ENCODE results near the gene CXCL1.

CXCL1 gene

GRCh38 chr4:73848183-73848777, 20.9 kb upstream of the CXCL1 start:
- no peak for TF ChIP-seq CTCF (IDR thresholded peaks at IDR 0.05; ENCODE audit: extremely low read depth, insufficient read depth, missing control alignments)
- in situ Hi-C loops (cut with MboI; ENCODE audit: low pct_unique_long_range_greater_than_20kb, low sequenced_read_pairs, unreplicated experiment), result no loop called here
- DNase-seq (ENCODE audit: low spot score), result no peak

- in situ Hi-C loops (cut with MboI; ENCODE audit: low pct_unique_long_range_greater_than_20kb, low sequenced_read_pairs, unreplicated experiment), result no loop called here
- DNase-seq (ENCODE audit: low spot score), result no peak
- TF ChIP-seq CTCF (IDR thresholded peaks at IDR 0.05; ENCODE audit: extremely low read depth, insufficient read depth, missing control alignments), result no peak
These were observed 18.8 kb upstream of the CXCL1 start for GRCh38 chr4:73850261-73850970.

GRCh38 chr4:73851293-73851692, 17.9 kb upstream of the CXCL1 start:
- no peak for DNase-seq (ENCODE audit: low spot score)
- in situ Hi-C loops (cut with MboI; ENCODE audit: low pct_unique_long_range_greater_than_20kb, low sequenced_read_pairs, unreplicated experiment), result no loop called here
- TF ChIP-seq CTCF (IDR thresholded peaks at IDR 0.05; ENCODE audit: extremely low read depth, insufficient read depth, missing control alignments), result no peak

GRCh38 chr4:73852771-73853170, 16.4 kb upstream of the CXCL1 start:
- in situ Hi-C loops (cut with MboI; ENCODE audit: low pct_unique_long_range_greater_than_20kb, low sequenced_read_pairs, unreplicated experiment), result no loop called here
- no peak for DNase-seq (ENCODE audit: low spot score)
- no peak for TF ChIP-seq CTCF (IDR thresholded peaks at IDR 0.05; ENCODE audit: extremely low read depth, insufficient read depth, missing control alignments)

GRCh38 chr4:73853246-73853704, 15.9 kb upstream of the CXCL1 start, which contains the start of gene PF4V1:
TSS of gene PF4V1 (plus strand) at chr4:73853296. CDS start at chr4:73853363, 67 bp downstream.
- no peak for TF ChIP-seq CTCF (IDR thresholded peaks at IDR 0.05; ENCODE audit: extremely low read depth, insufficient read depth, missing control alignments)
- in situ Hi-C loops (cut with MboI; ENCODE audit: low pct_unique_long_range_greater_than_20kb, low sequenced_read_pairs, unreplicated experiment), result no loop called here
- no peak for DNase-seq (ENCODE audit: low spot score)

GRCh38 chr4:73853718-73854473, 15.3 kb upstream of the CXCL1 start:
- in situ Hi-C loops (cut with MboI; ENCODE audit: low pct_unique_long_range_greater_than_20kb, low sequenced_read_pairs, unreplicated experiment), result no loop called here
- no peak for DNase-seq (ENCODE audit: low spot score)
- no peak for TF ChIP-seq CTCF (IDR thresholded peaks at IDR 0.05; ENCODE audit: extremely low read depth, insufficient read depth, missing control alignments)
